Inflammatory macrophage (primary cell): ENCODE results near the gene OTUD3.
A peak's percentile ranks its signal among the peaks of the same experiment; 100 is the strongest.
"Not testable (repeated sequence)": the region's sequence is repeated elsewhere in the genome, so short reads cannot be mapped to it uniquely, and the experiment has no call there.

Source experiments
- DNase-seq, 2 donors: peaks; one replicate each; pipeline ENCODE4 v3.0.0-alpha.2; 2020 to 2022
- total RNA-seq, 18 experiments: gene quantifications; one replicate each; lab custom pipeline; 2026; ENCODE audit warnings: mixed read lengths in 6 of 18, inconsistent platforms in 2 of 18; lab: John Stamatoyannopoulos, UW

OTUD3 gene
- 3.9 to 12.9 (median 7.6) reads per million in 18 experiments for total RNA-seq

GRCh38 chr1:19882111-19883071 lies at the start of gene OTUD3:
Gene OTUD3, plus strand, starts transcription at chr1:19882395. Its CDS starts 119 bp downstream, at chr1:19882514.
- DNase-seq, result peak; percentile 97 to 98

- DNase-seq, result no peak
Measured at GRCh38 chr1:19835578-19835977, 46.6 kb upstream of the OTUD3 start.

GRCh38 chr1:19837866-19838265 lies 44.3 kb upstream of the OTUD3 start:
- DNase-seq, result peak; percentile 50 to 51

- DNase-seq, result no peak
Measured at GRCh38 chr1:19840228-19840627, 42.0 kb upstream of the OTUD3 start.

GRCh38 chr1:19844731-19845495 lies 37.3 kb upstream of the OTUD3 start:
- DNase-seq, result no peak

- no peak for DNase-seq
Measured at GRCh38 chr1:19845555-19845954, 36.6 kb upstream of the OTUD3 start.

- no peak for DNase-seq
Measured at GRCh38 chr1:19846338-19846737, 35.9 kb upstream of the OTUD3 start.

GRCh38 chr1:19847334-19847733 lies 34.9 kb upstream of the OTUD3 start:
- DNase-seq, result not testable (repeated sequence)

- DNase-seq, result not testable (repeated sequence)
Measured at GRCh38 chr1:19849307-19849706, 32.9 kb upstream of the OTUD3 start.

- no peak for DNase-seq
Measured at GRCh38 chr1:19850214-19850613, 32.0 kb upstream of the OTUD3 start.

- no peak for DNase-seq
Measured at GRCh38 chr1:19852036-19852435, 30.2 kb upstream of the OTUD3 start.

- no peak for DNase-seq
Measured at GRCh38 chr1:19854866-19855265, 27.3 kb upstream of the OTUD3 start.

GRCh38 chr1:19858893-19859292 lies 23.3 kb upstream of the OTUD3 start:
- DNase-seq, result peak in 1 of 2 donors; percentile 12

GRCh38 chr1:19859876-19860275 lies 22.3 kb upstream of the OTUD3 start:
- no peak for DNase-seq

GRCh38 chr1:19860418-19860817 lies 21.8 kb upstream of the OTUD3 start:
- no peak for DNase-seq

GRCh38 chr1:19861034-19861433 lies 21.2 kb upstream of the OTUD3 start:
- no peak for DNase-seq

- DNase-seq, result no peak
Measured at GRCh38 chr1:19861842-19862530, 20.2 kb upstream of the OTUD3 start.

GRCh38 chr1:19862944-19863343 lies 19.3 kb upstream of the OTUD3 start:
- DNase-seq, result no peak

- DNase-seq, result no peak
Measured at GRCh38 chr1:19864570-19865160, 17.5 kb upstream of the OTUD3 start.

GRCh38 chr1:19866029-19866428 lies 16.2 kb upstream of the OTUD3 start:
- no peak for DNase-seq

GRCh38 chr1:19866758-19867157 lies 15.4 kb upstream of the OTUD3 start:
- DNase-seq, result no peak

GRCh38 chr1:19868575-19868974 lies 13.6 kb upstream of the OTUD3 start:
- not testable (repeated sequence) for DNase-seq
